ENCODE data around the gene SLC18A3. TPM values are rescaled to one million over a fixed set of nuclear protein-coding genes. Genes with fewer than 3 reads are reported as not detected.

The SLC18A3 gene
- total RNA-seq, 1 experiment from 2014 or later = not detected

DNA sequence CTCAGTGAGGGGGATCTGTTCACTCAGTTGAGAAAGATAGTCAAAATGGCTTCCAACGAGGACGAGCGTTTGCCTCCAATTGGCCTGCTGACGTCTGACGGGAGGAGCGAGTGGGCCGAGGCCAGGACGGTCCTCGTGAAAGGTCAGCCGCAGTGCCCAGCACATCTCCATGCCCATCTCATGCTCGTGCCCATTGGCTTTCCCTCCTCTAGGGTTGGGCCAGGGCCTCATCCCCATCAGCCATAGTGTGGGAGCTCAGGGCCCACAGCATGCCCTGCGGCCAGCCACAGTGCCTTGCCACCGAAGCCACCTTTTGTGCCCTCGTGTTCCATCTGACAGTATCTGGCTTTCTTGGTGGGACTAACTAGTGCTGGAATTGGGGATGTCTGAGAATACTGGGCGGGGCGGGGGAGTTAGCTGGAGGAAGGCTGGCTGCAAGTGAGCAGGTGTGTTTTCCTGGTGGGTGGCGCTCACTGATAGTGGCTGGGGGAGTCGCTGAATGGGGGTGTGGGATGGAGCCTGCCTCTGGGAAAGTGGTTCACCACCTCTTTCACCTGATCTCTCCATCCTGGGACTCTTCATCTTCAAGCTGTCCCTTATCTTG, 17.6 kb downstream of the SLC18A3 start:
- no peaks in the 10 kb centered on the region for H3K79me2 ChIP-seq (ENCODE audit: insufficient read depth, low read length)
- no peaks in the 10 kb centered on the region for H4K20me1 ChIP-seq (ENCODE audit: control insufficient read depth, insufficient read depth, insufficient read length)
- no peak for DNase-seq
- no peak overlapping the region for H4K91ac ChIP-seq (ENCODE audit: insufficient read length, low read depth, low read length)
- Mint-ChIP-seq H3K36me3 (ENCODE audit: insufficient read depth in 1 of 3, low read depth in 3 of 3) (no peaks in the 10 kb centered on the region), H3K27ac (no peak overlapping the region), H3K9me3 (no peaks in the 10 kb centered on the region), H3K4me1 (no peaks in the 10 kb centered on the region), H3K4me3 (no peak overlapping the region), H3K27me3 (ENCODE audit: low read depth) (peaks cover 31% of the 10 kb centered on the region)
- no peak overlapping the region for H2BK20ac ChIP-seq (ENCODE audit: low read depth, low read length, poor library complexity, severe bottlenecking)
- no peak overlapping the region for H3K27ac ChIP-seq (ENCODE audit: insufficient read length, low read depth, low read length)
- no peak overlapping the region for H3K56ac ChIP-seq (ENCODE audit: insufficient read length, low read depth, low read length)
- no peak overlapping the region for H3K4me2 ChIP-seq (ENCODE audit: insufficient read depth, insufficient read length, low read length)
- H3K4me1 ChIP-seq (ENCODE audit: insufficient read depth, low read length) = no peaks in the 10 kb centered on the region
- no peaks in the 10 kb centered on the region for H3K79me1 ChIP-seq (ENCODE audit: insufficient read depth, low read depth, low read length, poor library complexity, severe bottlenecking)
- no peak overlapping the region for H2BK12ac ChIP-seq (ENCODE audit: insufficient read length, low read depth, low read length)
- no peak overlapping the region for H2AFZ ChIP-seq (ENCODE audit: low read length)
- H4K5ac ChIP-seq (ENCODE audit: insufficient read length, low read depth, low read length) = no peak overlapping the region
- no peaks in the 10 kb centered on the region for H3K23me2 ChIP-seq (ENCODE audit: insufficient read length, low read depth, low read length, poor library complexity, severe bottlenecking)
- H3K14ac ChIP-seq (ENCODE audit: insufficient read depth, low read length) = no peak overlapping the region
- WGBS (ENCODE audit: extremely low coverage, insufficient read length, low lambda C conversion rate) = no CpG with 5 or more reads among the region's 18 CpGs
- TF ChIP-seq, protein P1, sequence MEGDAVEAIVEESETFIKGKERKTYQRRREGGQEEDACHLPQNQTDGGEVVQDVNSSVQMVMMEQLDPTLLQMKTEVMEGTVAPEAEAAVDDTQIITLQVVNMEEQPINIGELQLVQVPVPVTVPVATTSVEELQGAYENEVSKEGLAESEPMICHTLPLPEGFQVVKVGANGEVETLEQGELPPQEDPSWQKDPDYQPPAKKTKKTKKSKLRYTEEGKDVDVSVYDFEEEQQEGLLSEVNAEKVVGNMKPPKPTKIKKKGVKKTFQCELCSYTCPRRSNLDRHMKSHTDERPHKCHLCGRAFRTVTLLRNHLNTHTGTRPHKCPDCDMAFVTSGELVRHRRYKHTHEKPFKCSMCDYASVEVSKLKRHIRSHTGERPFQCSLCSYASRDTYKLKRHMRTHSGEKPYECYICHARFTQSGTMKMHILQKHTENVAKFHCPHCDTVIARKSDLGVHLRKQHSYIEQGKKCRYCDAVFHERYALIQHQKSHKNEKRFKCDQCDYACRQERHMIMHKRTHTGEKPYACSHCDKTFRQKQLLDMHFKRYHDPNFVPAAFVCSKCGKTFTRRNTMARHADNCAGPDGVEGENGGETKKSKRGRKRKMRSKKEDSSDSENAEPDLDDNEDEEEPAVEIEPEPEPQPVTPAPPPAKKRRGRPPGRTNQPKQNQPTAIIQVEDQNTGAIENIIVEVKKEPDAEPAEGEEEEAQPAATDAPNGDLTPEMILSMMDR (conservative IDR thresholded peaks at IDR 0.05) = no peak
- no peak overlapping the region for H3K23ac ChIP-seq (ENCODE audit: insufficient read length, low read depth, low read length)
- H3K9ac ChIP-seq (ENCODE audit: extremely low read depth, insufficient read length, low read length) = no peak overlapping the region
- no peak overlapping the region for H4K8ac ChIP-seq (replicated peaks; ENCODE audit: insufficient read length, low read depth, low read length)
- no peak overlapping the region for H2AK5ac ChIP-seq (ENCODE audit: insufficient read length, low read length)
- no peaks in the 10 kb centered on the region for H3K9me3 ChIP-seq (ENCODE audit: control insufficient read depth, low read depth, low read length)
- H3K4ac ChIP-seq (ENCODE audit: low read depth, low read length) = no peak overlapping the region
- no peak overlapping the region for H3K18ac ChIP-seq (ENCODE audit: insufficient read length, low read depth, low read length)
- no peak overlapping the region for H2BK5ac ChIP-seq (ENCODE audit: insufficient read length, low read length)
- H2BK15ac ChIP-seq (ENCODE audit: low read depth, low read length) = no peak overlapping the region
- H2BK120ac ChIP-seq (ENCODE audit: low read depth, low read length, poor library complexity, severe bottlenecking) = no peak overlapping the region
- no peaks in the 10 kb centered on the region for H3K27me3 ChIP-seq (ENCODE audit: insufficient read depth, low read length)
- H3T11ph ChIP-seq (ENCODE audit: low read length) = no peak overlapping the region

Data from H9 (cell line).